HCT116 (cell line): ENCODE data around the gene PER2.
A peak's percentile ranks its signal among the peaks of the same experiment; 100 is the strongest.

Source experiments
- CBX3 ChIP-seq: IDR thresholded peaks from 2 replicates; pipeline ENCODE4 v1.6.1; 2012; ENCODE audit warnings: low read depth
- CEBPB ChIP-seq: IDR thresholded peaks from 2 replicates; pipeline ENCODE4 v1.6.1; 2012; ENCODE audit warnings: low read depth
- CTCF ChIP-seq, 3 experiments: fragments of 200-600 bp in 1 of 3; sonication (generic) in 1 of 3; IDR thresholded peaks in 2 of 3; conservative IDR thresholded peaks in 1 of 3; 2 replicates each; pipeline ENCODE4 v1.5.1; 2012 to 2017; ENCODE audit warnings: low read depth in 2 of 3, low read length in 2 of 3, antibody characterized with exemption in 1 of 3, borderline replicate concordance in 1 of 3, control low read depth in 1 of 3, mild to moderate bottlenecking in 1 of 3, mixed read lengths in 1 of 3, mixed run types in 1 of 3, moderate library complexity in 1 of 3; ENCODE audit not compliant: insufficient read depth in 1 of 3
- EGR1 ChIP-seq: IDR thresholded peaks from 2 replicates; pipeline ENCODE4 v1.6.1; 2012; ENCODE audit warnings: low read depth
- ELF1 ChIP-seq: IDR thresholded peaks from 2 replicates; pipeline ENCODE4 v1.6.1; 2012; ENCODE audit warnings: low read depth, borderline replicate concordance
- EZH2 ChIP-seq: fragments of 200-600 bp; sonication (generic); IDR thresholded peaks from 2 replicates; pipeline ENCODE4 v1.6.1; 2017; ENCODE audit warnings: antibody characterized with exemption, mixed run types
- JUND ChIP-seq: IDR thresholded peaks from 2 replicates; pipeline ENCODE4 v1.6.1; 2012
- MAX ChIP-seq: IDR thresholded peaks from 2 replicates; pipeline ENCODE4 v1.6.1; 2012
- POLR2A ChIP-seq: IDR thresholded peaks from 2 replicates; pipeline ENCODE4 v1.7.0; 2011; ENCODE audit warnings: borderline replicate concordance; ENCODE audit not compliant: insufficient read depth, insufficient read length; ENCODE audit errors: extremely low read depth
- POLR2AphosphoS5 ChIP-seq: IDR thresholded peaks from 2 replicates; pipeline ENCODE4 v1.6.1; 2011; ENCODE audit warnings: mild to moderate bottlenecking, low read depth, low read length, moderate library complexity
- RAD21 ChIP-seq: IDR thresholded peaks from 2 replicates; pipeline ENCODE4 v1.6.1; 2012; ENCODE audit warnings: low read depth, mild to moderate bottlenecking
- REST ChIP-seq: IDR thresholded peaks from 2 replicates; pipeline ENCODE4 v1.6.1; 2012; ENCODE audit warnings: low read depth
- SP1 ChIP-seq: IDR thresholded peaks from 2 replicates; pipeline ENCODE4 v1.6.1; 2012; ENCODE audit warnings: low read depth
- TCF7L2 ChIP-seq: IDR thresholded peaks from 2 replicates; pipeline ENCODE4 v1.7.0; 2011; ENCODE audit warnings: borderline replicate concordance, inconsistent platforms; ENCODE audit not compliant: insufficient read depth, insufficient read length; ENCODE audit errors: extremely low read depth

- TF ChIP-seq CTCF (IDR thresholded peaks at IDR 0.05 in 2 of 3, conservative IDR thresholded peaks at IDR 0.05 in 1 of 3; ENCODE audit: borderline replicate concordance in 1 of 3, insufficient read depth in 1 of 3, low read depth in 2 of 3, low read length in 2 of 3) = 0 out of 6 replicates have a peak, but pooled peaks of 1 of the 3 experiments have one; percentile 7
- TF ChIP-seq POLR2AphosphoS5 = no peak
- no peak for TF ChIP-seq CEBPB
- TF ChIP-seq JUND = no peak
- no peak for TF ChIP-seq REST
- TF ChIP-seq CBX3 = no peak
- TF ChIP-seq MAX = no peak
- TF ChIP-seq TCF7L2 = no peak
- no peak for TF ChIP-seq POLR2A
- no peak for TF ChIP-seq RAD21
- no peak for TF ChIP-seq ELF1
- no peak for TF ChIP-seq EZH2
- no peak for TF ChIP-seq SP1
- no peak for TF ChIP-seq EGR1
Observed at GRCh38 chr2:238267884-238268680, 20.3 kb downstream of the PER2 start.
